Measurements from ENCODE around the gene SYNGAP1.

The SYNGAP1 gene

DNA sequence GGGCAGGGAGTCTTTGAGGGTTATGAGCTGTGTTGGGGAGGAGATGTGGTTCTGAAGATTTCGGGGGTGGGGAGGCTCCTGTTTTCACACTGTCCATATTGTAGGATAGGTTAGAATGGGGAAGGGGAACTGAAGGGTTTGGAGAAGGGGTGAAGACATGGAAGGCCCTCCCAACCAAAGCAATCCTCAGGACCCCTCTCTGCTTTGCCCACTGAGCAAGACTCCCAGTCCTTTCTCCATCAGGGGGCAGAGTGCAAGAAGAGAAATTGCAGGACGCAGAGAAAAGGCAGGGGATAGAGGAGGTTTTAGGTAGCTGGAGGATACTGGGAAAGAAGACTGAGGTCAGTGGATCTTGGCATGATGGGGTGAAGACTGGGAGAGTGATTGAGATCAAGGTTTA, 3.9 kb downstream of the SYNGAP1 start:
- CTCF ChIA-PET = no interaction called here
- H3K9me3 Mint-ChIP-seq = no peaks in the 10 kb centered on the region
- peaks cover 70% of the 10 kb centered on the region for H3K4me1 Mint-ChIP-seq
- H3K4me3 Mint-ChIP-seq = peak overlapping the region; percentile 93
- DNase-seq = no peak
- peaks cover 8% of the 10 kb centered on the region for H3K36me3 Mint-ChIP-seq
- H3K27ac Mint-ChIP-seq = no peak overlapping the region
- H3K27me3 Mint-ChIP-seq = peaks cover 17% of the 10 kb centered on the region

DNA sequence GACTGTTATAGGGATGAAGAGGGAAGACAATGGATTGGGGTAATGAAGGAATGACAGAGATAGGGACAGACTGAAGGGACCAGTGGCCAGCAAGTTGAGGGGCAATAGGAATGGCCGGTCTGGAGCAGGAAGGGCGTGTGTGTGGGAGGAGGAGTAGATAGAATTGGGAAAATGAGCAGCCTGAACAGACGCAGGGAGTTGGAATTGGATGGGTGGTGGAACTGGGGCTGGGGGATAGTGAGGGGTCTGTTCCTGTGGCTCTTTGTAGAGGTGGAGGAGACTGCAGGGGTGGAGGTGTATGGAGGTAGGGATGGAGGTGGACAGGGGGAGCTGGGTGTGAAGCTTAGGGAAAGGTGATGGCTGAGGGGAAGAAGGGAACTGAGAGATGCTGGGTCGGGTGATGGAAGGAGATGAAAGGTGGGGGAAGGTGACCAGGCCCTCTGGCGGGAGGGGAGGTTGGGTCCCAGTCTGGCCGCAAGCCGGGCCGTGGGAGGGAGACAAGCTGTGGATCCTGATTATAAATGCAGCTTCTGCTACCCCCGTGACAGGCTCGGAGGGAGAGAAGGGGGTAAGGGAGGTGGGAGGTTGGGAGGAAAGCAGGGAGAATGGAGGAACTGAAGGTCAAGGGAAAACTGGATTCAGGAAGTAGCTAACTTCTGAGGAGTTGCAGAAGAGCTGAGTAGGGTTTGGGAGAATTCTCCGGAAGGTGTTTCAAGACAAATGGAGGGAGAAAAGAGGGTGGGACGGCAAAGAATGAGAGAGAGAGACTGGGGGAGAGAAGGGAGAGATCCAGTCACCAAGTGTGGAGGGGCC, 5.2 kb downstream of the SYNGAP1 start:
- peaks cover 17% of the 10 kb centered on the region for H3K27me3 Mint-ChIP-seq
- peak overlapping the region; percentile 91 for H3K27ac Mint-ChIP-seq
- DNase-seq = peak; percentile 30
- CTCF ChIA-PET = interaction anchor here (1.3 to 1.9 kb wide), 4 partner anchors 34 to 276 kb away, joined by 4 to 10 read pairs (median 5); partner anchors contain the start of gene B3GALT4
- peaks cover 71% of the 10 kb centered on the region for H3K4me1 Mint-ChIP-seq
- peaks cover 8% of the 10 kb centered on the region for H3K36me3 Mint-ChIP-seq
- peak overlapping the region; percentile 93 for H3K4me3 Mint-ChIP-seq
- no peaks in the 10 kb centered on the region for H3K9me3 Mint-ChIP-seq

DNA sequence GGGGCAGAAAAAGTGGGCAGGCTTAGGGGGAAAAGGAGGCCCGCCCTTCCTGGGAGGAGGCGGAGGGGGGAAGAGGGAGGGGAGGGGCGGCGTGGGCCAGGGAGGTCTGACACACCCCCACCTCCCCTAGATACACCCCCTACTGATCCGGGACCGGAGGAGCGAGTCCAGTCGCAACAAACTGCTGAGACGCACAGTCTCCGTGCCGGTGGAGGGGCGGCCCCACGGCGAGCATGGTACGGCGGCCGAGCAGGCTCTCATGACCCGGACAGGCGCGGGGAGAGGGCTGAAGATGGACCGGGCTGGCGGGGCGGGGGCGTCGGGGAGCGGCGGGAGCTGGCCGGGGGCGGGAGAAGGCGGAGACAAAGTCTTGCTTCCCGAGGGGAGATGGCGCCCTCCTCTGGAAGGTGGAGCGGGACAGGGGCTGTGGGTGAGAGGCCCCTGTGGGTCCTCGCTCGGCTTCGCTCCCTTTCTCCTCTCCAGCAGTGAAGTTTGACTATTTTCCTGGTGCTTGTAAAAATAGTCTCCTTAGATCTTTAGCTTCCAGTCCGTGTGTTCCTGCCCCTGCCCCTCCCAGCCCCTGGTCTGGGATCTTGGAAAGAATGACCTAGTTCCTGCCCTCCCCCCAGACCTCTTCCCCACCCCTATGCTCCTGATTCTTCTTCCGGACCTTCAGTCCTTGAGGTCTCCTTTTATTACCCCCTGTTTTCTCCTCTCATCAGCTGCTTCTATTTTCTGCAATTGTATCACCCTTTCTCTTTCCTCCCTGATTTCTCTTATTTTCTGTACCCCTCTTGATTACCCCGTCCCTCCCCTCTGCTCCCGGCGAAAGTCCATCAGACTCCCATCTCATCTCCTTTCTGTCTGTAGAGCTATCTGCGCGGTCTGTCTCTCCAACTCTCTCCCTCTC, 6.1 kb downstream of the SYNGAP1 start:
- DNase-seq = peak; percentile 90
- peaks cover 77% of the 10 kb centered on the region for H3K4me1 Mint-ChIP-seq
- H3K36me3 Mint-ChIP-seq = peaks cover 8% of the 10 kb centered on the region
- peak overlapping the region; percentile 93 for H3K4me3 Mint-ChIP-seq
- no peaks in the 10 kb centered on the region for H3K9me3 Mint-ChIP-seq
- peak overlapping the region; percentile 91 for H3K27ac Mint-ChIP-seq
- peaks cover 17% of the 10 kb centered on the region for H3K27me3 Mint-ChIP-seq
- CTCF ChIA-PET = interaction anchor here (0.8 to 1.9 kb wide), 6 partner anchors 25 to 275 kb away, joined by 3 to 10 read pairs (median 4); partner anchors contain the start of gene B3GALT4

DNA sequence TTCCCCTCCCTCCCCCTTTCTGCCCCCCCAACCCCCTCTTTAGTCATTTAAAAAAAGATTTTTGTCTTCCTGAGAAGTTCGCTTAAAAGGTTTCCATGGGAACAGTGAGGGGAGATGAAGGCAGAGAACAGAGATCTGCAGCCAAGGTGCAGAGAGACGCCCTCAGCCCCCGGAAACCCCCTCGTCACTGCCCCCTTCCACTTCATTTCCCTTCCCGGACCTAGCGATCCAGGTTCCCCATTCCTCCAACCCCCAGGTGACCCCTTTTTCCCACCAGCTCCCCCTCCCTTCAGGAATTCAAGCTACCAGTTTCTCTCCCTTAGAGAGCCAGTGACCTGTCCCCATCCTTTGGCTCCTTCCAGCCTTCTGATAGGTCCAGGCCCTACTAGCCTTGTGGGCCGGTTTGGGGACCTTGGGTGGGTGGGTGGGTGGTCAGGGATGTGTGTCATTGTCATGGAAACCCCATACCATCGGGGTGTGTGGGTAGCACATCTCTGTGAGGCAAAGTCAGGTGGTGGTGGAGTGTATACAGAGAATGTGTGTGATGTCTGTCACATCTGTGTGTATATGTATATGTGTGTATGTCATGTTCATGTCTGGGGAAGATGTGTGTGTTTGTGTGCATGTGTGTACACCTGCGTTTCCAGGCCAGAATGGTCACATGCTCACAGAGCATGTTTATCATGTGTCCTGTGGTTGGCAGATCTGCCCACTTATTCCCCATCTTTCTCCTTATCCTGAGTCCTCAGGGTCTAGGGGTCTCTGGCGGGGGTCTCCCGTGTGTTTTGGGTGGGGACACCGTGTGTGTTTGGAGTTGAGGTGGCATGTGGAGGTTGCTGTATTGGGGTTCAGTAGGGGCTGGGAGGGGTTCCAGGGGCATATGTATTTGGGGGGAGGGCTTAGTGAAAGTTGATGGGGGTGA, 7.0 kb downstream of the SYNGAP1 start:
- peak overlapping the region; percentile 93 for H3K4me3 Mint-ChIP-seq
- H3K27ac Mint-ChIP-seq = peak overlapping the region; percentile 91
- H3K27me3 Mint-ChIP-seq = peaks cover 17% of the 10 kb centered on the region
- H3K4me1 Mint-ChIP-seq = peaks cover 77% of the 10 kb centered on the region
- CTCF ChIA-PET = interaction anchor here (0.6 to 1.9 kb wide), 5 partner anchors 26 to 101 kb away, joined by 3 to 10 read pairs (median 3); no protein-coding TSS in a partner anchor
- H3K9me3 Mint-ChIP-seq = no peaks in the 10 kb centered on the region
- H3K36me3 Mint-ChIP-seq = peaks cover 8% of the 10 kb centered on the region
- DNase-seq = peak; percentile 61

DNA sequence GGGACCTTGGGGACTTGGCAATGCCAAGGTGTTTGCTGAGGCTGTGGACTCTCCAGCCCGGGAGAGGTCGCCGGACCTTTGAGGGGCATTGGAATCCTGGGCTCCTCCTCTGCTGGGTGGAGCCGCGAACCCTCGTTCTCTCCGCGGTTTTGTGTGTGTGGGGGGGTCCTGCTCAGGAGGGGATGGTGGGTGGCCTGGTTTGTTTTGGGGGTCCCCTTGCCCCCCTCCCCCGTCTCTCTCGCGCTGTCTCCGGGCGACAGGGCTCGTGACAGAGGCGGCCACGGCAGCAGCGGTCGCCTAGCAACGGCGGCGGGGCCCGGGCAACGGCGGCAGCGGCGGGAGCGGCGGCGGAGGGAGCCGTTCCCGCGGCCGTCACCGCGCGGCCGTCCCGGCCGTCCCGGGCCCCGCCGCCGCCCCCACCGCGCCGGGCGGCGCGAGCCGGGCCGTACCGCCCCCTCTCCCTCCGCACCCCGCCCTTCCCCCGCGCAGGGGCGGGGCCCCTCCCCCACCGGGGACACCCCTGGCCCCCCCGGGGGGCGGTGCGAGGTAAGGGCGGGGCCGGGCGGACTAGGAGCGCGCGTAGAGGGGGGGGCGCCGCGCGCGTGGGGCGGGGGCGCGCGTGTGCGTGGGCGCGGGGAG, 7.8 kb downstream of the SYNGAP1 start:
- peaks cover 13% of the 10 kb centered on the region for H3K36me3 Mint-ChIP-seq
- H3K27ac Mint-ChIP-seq = peak overlapping the region; percentile 69
- H3K4me3 Mint-ChIP-seq = peak overlapping the region; percentile 93
- peaks cover 84% of the 10 kb centered on the region for H3K4me1 Mint-ChIP-seq
- CTCF ChIA-PET = no interaction called here
- no peaks in the 10 kb centered on the region for H3K9me3 Mint-ChIP-seq
- H3K27me3 Mint-ChIP-seq = peaks cover 10% of the 10 kb centered on the region
- DNase-seq = peak; percentile 74

DNA sequence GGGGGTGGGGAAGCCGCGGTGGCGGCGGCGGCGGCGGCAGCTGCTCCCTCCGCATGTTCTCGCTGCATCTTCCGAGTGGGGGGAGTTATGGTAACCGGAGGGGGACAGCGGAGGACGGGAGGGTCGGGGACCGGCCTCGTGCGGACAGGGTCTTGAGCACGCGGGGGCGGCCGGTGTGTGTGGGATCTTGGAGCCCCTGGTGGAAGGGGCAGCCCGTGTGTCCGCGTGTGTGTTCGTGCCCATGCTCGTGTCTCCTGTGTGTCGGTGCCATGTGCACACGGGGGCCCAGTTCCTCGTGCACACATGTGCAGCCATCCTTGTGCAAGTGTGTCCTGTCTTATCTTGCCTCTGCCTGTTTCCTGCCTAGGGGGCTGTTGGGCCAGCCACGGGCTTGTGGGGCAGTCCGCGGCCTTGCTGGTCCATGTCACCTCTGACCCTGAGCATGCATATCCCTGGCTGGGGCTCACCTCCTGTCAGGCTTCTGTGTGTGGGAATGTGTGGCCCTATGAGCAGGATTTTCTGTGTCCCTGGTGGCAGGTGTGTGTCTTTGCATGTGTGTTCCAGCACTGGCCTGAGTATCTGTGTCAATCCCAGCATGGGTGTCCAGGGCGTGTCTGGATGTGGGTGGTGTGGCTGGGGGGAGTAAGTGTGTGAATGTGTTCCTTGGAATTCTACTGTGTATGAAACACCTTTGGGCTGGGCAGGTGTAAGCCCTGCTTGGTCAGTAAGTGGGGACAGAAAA, 8.5 kb downstream of the SYNGAP1 start:
- DNase-seq = peak; percentile 54
- Mint-ChIP-seq H3K4me3 (peak overlapping the region; percentile 81), H3K36me3 (peaks cover 17% of the 10 kb centered on the region), H3K27ac (peak overlapping the region; percentile 93), H3K27me3 (peaks cover 5% of the 10 kb centered on the region), H3K9me3 (no peaks in the 10 kb centered on the region), H3K4me1 (peaks cover 89% of the 10 kb centered on the region)
- CTCF ChIA-PET = interaction anchor here (0.7 to 1.3 kb wide), 5 partner anchors 10 to 151 kb away, joined by 3 to 6 read pairs (median 4); partner anchors contain the start of genes BAK1 and ZBTB9

DNA sequence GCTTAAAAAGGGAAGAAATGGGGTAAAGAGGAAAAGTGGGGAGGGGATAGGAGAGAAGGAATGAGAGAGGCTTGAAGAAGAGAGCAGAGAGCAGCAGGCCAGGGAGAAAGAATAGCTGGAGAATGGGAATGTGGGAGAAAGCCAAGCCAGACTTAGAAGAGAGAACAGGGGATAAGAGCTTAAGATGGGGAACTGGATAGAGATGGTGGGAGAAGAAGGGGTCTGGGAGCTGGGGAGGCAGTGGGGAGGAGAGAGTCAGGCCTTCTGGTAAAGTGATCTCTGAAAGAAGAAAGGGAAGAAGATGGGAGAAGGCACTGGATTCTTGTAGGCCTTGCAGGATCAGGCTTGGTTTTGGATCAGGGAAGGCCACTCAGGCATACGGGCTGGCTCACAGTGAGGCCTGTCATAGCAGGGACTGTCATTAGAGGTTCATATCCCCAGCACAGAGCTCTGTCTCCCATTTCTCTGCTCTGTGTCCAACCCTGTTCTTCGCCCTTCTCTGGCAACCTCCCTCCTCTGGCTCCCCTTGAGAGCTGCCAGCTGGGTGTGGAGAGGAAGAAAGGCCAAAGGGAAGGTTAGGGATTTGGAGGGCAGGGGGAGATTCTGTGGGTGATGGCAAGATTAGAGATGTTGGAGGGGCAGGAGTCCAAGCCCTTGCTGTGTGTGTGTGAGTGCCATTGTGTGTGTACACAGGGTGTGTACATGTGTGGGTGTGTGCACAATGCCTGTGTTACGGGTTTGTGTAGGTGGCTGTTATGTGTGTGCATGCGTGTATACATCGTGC, 9.3 kb downstream of the SYNGAP1 start:
- H3K27ac Mint-ChIP-seq = peak overlapping the region; percentile 93
- no peak for DNase-seq
- peaks cover 14% of the 10 kb centered on the region for H3K36me3 Mint-ChIP-seq
- no peaks in the 10 kb centered on the region for H3K27me3 Mint-ChIP-seq
- H3K4me3 Mint-ChIP-seq = peak overlapping the region; percentile 81
- H3K4me1 Mint-ChIP-seq = peaks cover 86% of the 10 kb centered on the region
- CTCF ChIA-PET = interaction anchor here (0.7 to 1.3 kb wide), 5 partner anchors 11 to 150 kb away, joined by 3 to 6 read pairs (median 4); partner anchors contain the start of genes BAK1 and ZBTB9
- no peaks in the 10 kb centered on the region for H3K9me3 Mint-ChIP-seq

DNA sequence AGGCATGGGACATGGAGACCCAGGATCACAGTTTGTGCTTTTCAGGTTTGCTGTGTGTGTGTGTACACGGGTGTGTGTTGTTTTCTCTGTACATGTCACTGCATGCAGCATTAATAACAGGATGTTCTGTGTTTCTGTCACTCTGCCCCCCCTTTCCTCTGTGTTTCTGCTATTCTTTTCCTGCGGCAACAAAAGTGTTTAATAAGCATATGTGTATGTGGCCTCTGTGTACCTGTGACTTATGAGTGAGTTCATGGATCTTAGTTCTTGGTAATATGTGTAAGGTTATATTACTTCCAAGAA, 9.8 kb downstream of the SYNGAP1 start:
- peak; percentile 47 for DNase-seq
- H3K9me3 Mint-ChIP-seq = no peaks in the 10 kb centered on the region

DNA sequence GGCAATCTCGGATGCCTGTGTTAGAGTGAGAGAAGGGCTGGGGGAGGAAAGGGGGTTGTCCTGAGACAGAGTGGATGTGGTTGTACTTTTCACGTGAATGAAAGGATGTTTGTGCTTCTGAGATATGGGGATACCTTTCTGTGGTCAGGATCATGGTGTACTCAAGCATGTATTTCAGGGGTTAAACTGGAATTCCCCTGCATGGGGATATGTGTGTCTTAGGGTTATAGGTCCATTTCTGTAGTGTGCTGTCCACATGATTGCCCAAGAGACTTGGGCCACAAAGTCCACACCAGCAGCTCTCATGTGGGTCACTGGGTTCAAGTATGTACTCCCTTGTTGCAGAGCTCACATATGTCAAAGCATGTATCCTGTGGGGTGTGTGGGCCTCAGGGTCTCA, 10.5 kb downstream of the SYNGAP1 start:
- Mint-ChIP-seq H3K27ac (peak overlapping the region; percentile 93), H3K4me3 (peak overlapping the region; percentile 81), H3K9me3 (no peaks in the 10 kb centered on the region), H3K27me3 (no peaks in the 10 kb centered on the region), H3K36me3 (peaks cover 17% of the 10 kb centered on the region), H3K4me1 (peaks cover 74% of the 10 kb centered on the region)
- DNase-seq = peak; percentile 37
- CTCF ChIA-PET = interaction anchor here (1.2 to 1.6 kb wide), 3 partner anchors 12 to 39 kb away, joined by 5 read pairs; partner anchors contain the start of genes CUTA and ZBTB9

More for the DNA sequence above, 9.8 kb downstream of the SYNGAP1 start:
- CTCF ChIA-PET = interaction anchor here (1.3 to 1.6 kb wide), 3 partner anchors 11 to 130 kb away, joined by 5 to 6 read pairs (median 5); partner anchors contain the start of genes CUTA and ZBTB9
- Mint-ChIP-seq H3K36me3 (peaks cover 14% of the 10 kb centered on the region), H3K27ac (peak overlapping the region; percentile 93), H3K4me3 (peak overlapping the region; percentile 81), H3K4me1 (peaks cover 80% of the 10 kb centered on the region), H3K27me3 (no peaks in the 10 kb centered on the region)

DNA sequence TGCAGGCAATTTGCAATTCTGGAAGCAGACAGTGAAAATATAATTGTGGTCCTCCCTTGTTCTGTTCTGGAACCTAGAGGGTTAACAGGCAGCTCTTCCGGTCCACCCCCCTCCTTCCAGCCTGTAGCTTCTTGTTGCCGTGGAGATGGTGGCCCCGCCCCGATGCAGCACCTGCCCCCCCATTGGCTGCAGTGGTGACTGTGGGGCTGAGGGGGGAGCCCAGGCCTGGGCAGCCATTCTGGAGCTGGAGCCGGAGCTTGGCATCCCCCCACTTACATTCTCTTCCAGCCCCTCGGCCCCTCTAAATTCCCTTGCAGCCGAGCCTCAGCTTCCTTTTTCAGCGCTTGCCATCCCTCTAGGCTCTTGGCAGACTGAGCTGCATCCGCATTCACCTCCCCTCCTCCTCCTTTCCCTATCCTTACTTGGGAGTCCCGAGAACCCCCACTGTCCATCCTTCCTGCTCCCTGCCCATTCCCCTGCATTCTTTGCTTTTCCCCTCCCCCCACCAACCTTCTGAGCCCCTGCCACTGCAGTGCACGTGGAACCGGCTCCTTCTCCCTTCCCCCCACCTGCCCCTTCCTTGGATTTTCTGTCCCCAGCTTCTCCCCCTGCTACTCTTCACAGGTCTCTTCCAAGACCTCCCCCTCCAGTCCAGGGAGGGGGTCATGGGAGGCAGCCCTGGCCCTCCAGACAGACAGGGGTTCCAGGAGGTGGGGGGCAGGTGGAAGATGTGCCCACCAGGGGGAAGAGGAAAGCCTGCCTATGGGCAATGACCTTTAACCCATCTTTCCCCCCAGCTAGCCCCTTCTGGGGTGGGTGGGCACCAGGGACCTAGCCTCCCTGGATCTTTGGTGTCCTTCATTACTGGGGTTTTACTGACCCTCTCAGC, 11.4 kb downstream of the SYNGAP1 start:
- Mint-ChIP-seq H3K9me3 (no peaks in the 10 kb centered on the region), H3K4me3 (peak overlapping the region; percentile 81), H3K27me3 (no peaks in the 10 kb centered on the region), H3K27ac (peak overlapping the region; percentile 93), H3K4me1 (peaks cover 69% of the 10 kb centered on the region), H3K36me3 (peaks cover 24% of the 10 kb centered on the region)
- DNase-seq = peak; percentile 93
- CTCF ChIA-PET = interaction anchor here (1.2 to 1.6 kb wide), 3 partner anchors 13 to 40 kb away, joined by 5 read pairs; partner anchors contain the start of genes CUTA and ZBTB9

DNA sequence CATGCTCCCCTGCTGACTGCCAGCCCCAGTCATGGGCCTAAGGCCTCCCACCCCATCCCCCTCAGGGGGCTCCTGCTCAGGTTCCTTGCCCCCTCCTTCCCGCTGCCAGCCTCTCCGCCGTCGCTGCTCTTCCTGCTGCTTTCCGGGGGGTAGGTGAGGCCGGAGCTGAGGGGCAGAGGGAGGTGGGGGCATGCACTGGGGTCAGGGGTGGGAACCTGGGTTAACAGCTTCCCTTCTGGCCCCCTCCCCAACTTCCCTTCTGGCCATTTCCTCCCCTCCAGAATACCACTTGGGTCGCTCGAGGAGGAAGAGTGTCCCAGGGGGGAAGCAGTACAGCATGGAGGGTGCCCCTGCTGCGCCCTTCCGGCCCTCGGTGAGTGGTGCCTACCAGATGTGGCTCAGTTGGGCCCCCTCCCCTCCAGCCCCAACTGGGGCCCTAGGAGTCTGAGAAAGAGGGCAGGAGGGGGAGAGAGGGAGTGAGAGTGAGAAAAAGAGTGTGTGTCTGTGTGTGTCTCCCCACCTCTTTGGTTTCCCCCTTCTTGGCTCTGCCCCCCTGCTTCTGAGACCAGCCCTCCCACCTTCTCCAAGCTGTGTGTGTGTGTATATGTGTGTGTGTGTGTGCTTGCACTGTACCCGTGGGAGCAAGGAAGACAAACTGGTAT, 12.1 kb downstream of the SYNGAP1 start:
- Mint-ChIP-seq H3K4me3 (peak overlapping the region; percentile 81), H3K4me1 (peaks cover 61% of the 10 kb centered on the region), H3K36me3 (peaks cover 32% of the 10 kb centered on the region), H3K27me3 (no peaks in the 10 kb centered on the region), H3K9me3 (no peaks in the 10 kb centered on the region), H3K27ac (no peak overlapping the region)
- CTCF ChIA-PET = no interaction called here
- DNase-seq = peak; percentile 47
